Brain microvascular endothelial cell (primary cell): ENCODE data around the gene TET2.

ENCODE experiments used
- DNase-seq: peaks from one replicate; pipeline ENCODE4 v3.0.0-alpha.2; 2020
- H3K27ac ChIP-seq: fragments of 250-450 bp; sonication (Bioruptor Pico); 2 replicates; pipeline ENCODE4 v1.5.1; 2020; ENCODE audit warnings: mild to moderate bottlenecking, moderate library complexity
- H3K27me3 ChIP-seq: fragments of 250-450 bp; sonication (Bioruptor Pico); replicated peaks from 2 replicates; pipeline ENCODE4 v1.5.1; 2020; ENCODE audit warnings: mild to moderate bottlenecking
- H3K36me3 ChIP-seq: fragments of 250-450 bp; sonication (Bioruptor Pico); replicated peaks from 2 replicates; pipeline ENCODE4 v1.5.1; 2020; ENCODE audit warnings: mild to moderate bottlenecking
- H3K4me3 ChIP-seq: 2 replicates; pipeline ENCODE4 v1.5.1; 2011; ENCODE audit warnings: low read depth, mild to moderate bottlenecking, control low read depth, low read length, moderate library complexity
- CTCF ChIP-seq: IDR thresholded peaks from 2 replicates; pipeline ENCODE4 v1.5.1; 2011; ENCODE audit warnings: low read depth, mild to moderate bottlenecking, moderate library complexity, low read length, control low read depth, inconsistent platforms; ENCODE audit errors: missing control alignments
- in situ Hi-C: cut with HindIII; loops from 2 replicates; pipeline ENCODE4 v1.10.0; 2017; ENCODE audit warnings: low sequenced_read_pairs, low pct_ligation_motif_present

Gene TET2

DNA sequence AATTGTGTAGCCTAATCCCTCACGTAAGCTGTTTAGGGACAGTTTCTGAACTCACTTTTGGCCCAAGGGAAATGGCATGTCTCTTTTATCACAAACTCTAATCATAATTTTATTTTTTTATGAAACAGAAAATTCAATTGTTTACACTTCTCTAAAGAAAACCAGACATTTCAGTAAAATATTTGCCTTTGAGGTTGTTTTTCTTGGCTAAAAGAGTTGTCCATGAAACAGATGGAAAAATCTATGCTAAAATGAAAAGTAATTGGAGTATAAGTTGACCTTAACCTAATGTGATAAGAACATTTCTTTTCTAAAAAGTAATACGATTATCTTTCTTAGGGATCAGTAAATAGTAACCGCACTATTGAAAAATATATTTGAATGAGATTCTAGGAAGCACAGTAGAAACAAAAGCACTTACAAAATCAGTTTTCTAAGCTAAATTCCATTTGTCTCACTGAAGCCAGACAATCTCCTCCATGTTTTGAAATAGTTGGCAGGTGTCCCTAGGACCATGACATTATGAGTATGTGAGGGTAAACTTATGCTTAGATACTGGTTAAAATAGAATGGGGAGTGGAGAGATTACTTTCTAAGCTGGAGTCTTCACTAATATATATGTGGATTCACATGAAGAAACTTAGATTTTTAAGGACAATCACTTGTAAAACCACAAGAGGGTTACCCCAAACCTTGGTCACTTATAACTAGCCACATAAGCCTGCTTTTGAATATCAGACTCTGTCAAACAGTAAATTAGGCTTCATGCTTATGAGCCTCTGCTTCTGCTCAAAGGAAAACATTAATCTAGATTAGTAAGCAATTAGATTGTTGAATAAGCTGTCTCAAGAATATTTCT lies 20.1 kb upstream of the TET2 start:
- TF ChIP-seq CTCF = no peak
- no peak for DNase-seq
- H3K27ac ChIP-seq = no peak overlapping the region
- H3K4me3 ChIP-seq = no peak overlapping the region
- H3K27me3 ChIP-seq = no peaks in the 10 kb centered on the region
- H3K36me3 ChIP-seq = no peaks in the 10 kb centered on the region
- in situ Hi-C loops = no loop called here

- H3K36me3 ChIP-seq = no peaks in the 10 kb centered on the region
- no peaks in the 10 kb centered on the region for H3K27me3 ChIP-seq
- H3K4me3 ChIP-seq = no peak overlapping the region
- TF ChIP-seq CTCF = no peak
- in situ Hi-C loops = no loop called here
- no peak overlapping the region for H3K27ac ChIP-seq
- no peak for DNase-seq
Observed at GRCh38 chr4:105127170-105127445, 19.6 kb upstream of the TET2 start.

- Histone ChIP-seq H3K27ac (no peak overlapping the region), H3K27me3 (no peaks in the 10 kb centered on the region), H3K4me3 (no peak overlapping the region), H3K36me3 (no peaks in the 10 kb centered on the region)
- no peak for TF ChIP-seq CTCF
- in situ Hi-C loops = no loop called here
- no peak for DNase-seq
Observed at GRCh38 chr4:105128208-105128607, 18.5 kb upstream of the TET2 start.

DNA sequence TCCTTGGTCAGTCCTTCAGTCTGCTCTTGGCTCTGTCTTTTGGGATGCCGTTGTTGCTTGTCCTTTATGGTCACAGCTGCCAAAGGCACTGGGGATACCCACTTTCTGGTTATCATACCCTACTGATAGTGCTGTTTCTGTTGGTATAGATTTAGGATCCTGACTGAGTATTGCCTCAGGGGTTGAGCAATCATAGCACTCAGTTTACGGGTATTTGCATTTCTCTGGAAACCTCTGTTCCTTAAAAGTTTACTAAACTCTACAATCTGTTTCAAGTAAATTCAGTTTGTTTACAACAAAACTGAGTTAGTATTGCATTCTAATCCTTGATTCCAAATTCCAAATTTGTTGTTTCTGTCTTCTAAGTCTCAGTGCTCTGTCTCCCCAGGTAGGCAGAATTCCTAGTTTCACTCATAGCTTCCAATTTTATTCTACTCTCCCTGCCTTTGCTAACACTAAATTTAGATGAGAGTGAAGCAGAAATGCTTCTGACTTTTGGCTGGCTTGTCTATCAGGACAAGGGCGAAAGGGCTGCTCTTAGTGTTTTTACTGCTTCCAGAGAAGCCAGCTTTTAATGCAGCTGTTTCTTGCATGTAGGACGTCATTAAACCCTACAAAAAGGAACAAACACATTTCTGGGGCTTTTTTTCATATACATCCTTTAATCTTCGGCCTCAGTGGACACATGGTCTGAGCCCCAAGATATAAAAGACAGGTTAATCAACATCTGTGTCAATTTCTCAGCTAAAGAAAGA lies 17.2 kb upstream of the TET2 start:
- no peak overlapping the region for H3K4me3 ChIP-seq
- TF ChIP-seq CTCF = no peak
- H3K36me3 ChIP-seq = no peaks in the 10 kb centered on the region
- no peak overlapping the region for H3K27ac ChIP-seq
- no peaks in the 10 kb centered on the region for H3K27me3 ChIP-seq
- in situ Hi-C loops = no loop called here
- no peak for DNase-seq

GRCh38 chr4:105130945-105131344 lies 15.7 kb upstream of the TET2 start:
- no peak for TF ChIP-seq CTCF
- in situ Hi-C loops = no loop called here

More at GRCh38 chr4:105130945-105131344, 15.7 kb upstream of the TET2 start:
- Histone ChIP-seq H3K27ac (no peak overlapping the region), H3K27me3 (no peaks in the 10 kb centered on the region), H3K4me3 (no peak overlapping the region), H3K36me3 (no peaks in the 10 kb centered on the region)
- no peak for DNase-seq
